HepG2 (cell line): ENCODE results near the gene KHK. TPM values are rescaled to one million over a fixed set of nuclear protein-coding genes. Genes with fewer than 3 reads are reported as not detected.

Experiments
- CBX2 ChIP-seq, 2 experiments: fragments of 200-600 bp in 1 of 2; sonication (generic); formaldehyde crosslinking in 1 of 2; IDR thresholded peaks; 2 replicates each; pipeline versions ENCODE4 v1.7.0 to v1.8.1; 2018 to 2022; ENCODE audit warnings: low read depth in 2 of 2, low read length in 1 of 2, mild to moderate bottlenecking in 1 of 2, missing genetic modification reagents in 1 of 2
- DNMT1 ChIP-seq: sonication (generic); formaldehyde crosslinking; IDR thresholded peaks from 2 replicates; pipeline ENCODE4 v1.5.1; 2020; ENCODE audit warnings: mild to moderate bottlenecking, missing genetic modification reagents
- DR1 ChIP-seq: sonication (generic); formaldehyde crosslinking; IDR thresholded peaks from 2 replicates; pipeline ENCODE4 v1.8.0; 2021; ENCODE audit warnings: mild to moderate bottlenecking, missing genetic modification reagents, inconsistent platforms
- GATA4 ChIP-seq: sonication (generic); IDR thresholded peaks from 2 replicates; pipeline ENCODE4 v1.6.1; 2016; ENCODE audit warnings: antibody characterized with exemption, low read depth, borderline replicate concordance
- MAZ ChIP-seq, 2 experiments: sonication (generic) in 1 of 2; formaldehyde crosslinking in 1 of 2; IDR thresholded peaks; 2 replicates each; pipeline versions ENCODE4 v1.5.0 to v1.6.1; 2012 to 2020; ENCODE audit warnings: low read depth in 2 of 2, mild to moderate bottlenecking in 2 of 2, borderline replicate concordance in 1 of 2, improper control_type of control experiment in 1 of 2, low read length in 1 of 2, missing genetic modification reagents in 1 of 2, moderate library complexity in 1 of 2
- MLLT10 ChIP-seq: sonication (generic); formaldehyde crosslinking; IDR thresholded peaks from 2 replicates; pipeline ENCODE4 v1.4.0; 2020; ENCODE audit warnings: missing genetic modification reagents
- PATZ1 ChIP-seq: sonication (generic); formaldehyde crosslinking; IDR thresholded peaks from 2 replicates; pipeline ENCODE4 v1.4.0; 2020; ENCODE audit warnings: missing genetic modification reagents
- SP140L ChIP-seq: sonication (generic); formaldehyde crosslinking; IDR thresholded peaks from 2 replicates; pipeline ENCODE4 v1.4.0; 2020; ENCODE audit warnings: missing genetic modification reagents, borderline replicate concordance
- ZNF10 ChIP-seq: sonication (generic); formaldehyde crosslinking; IDR thresholded peaks from 2 replicates; pipeline ENCODE4 v1.4.0; 2020; ENCODE audit warnings: mild to moderate bottlenecking, low read depth, missing genetic modification reagents, borderline replicate concordance
- ZNF260 ChIP-seq: sonication (generic); formaldehyde crosslinking; IDR thresholded peaks from 2 replicates; pipeline ENCODE4 v1.4.0; 2020; ENCODE audit warnings: missing genetic modification reagents, low read depth, mild to moderate bottlenecking, borderline replicate concordance
- polyA plus RNA-seq, 8 experiments: library from polyadenylated mRNA; depleted of rRNA in 3 of 8; stranded (reverse) in 7 of 8; unstranded in 1 of 8; fragments of >200 nt; fragmentation: Illumina TruSeq in 4 of 8; extraction: Trizol in 4 of 8; gene quantifications; 2 replicates each; pipeline versions ENCODE4 v1.2.1 to v1.2.3, GENCODE V29; 2011 to 2016; ENCODE audit warnings: low read depth in 4 of 8, missing spikeins in 1 of 8, mixed read lengths in 1 of 8; ENCODE audit not compliant: insufficient read depth in 1 of 8
- total RNA-seq, 5 experiments: library from RNA; depleted of rRNA; stranded (reverse); fragments of >200 nt; fragmentation: Illumina TruSeq; extraction: Trizol; gene quantifications; 2 replicates each; pipeline ENCODE4 v1.2.3, GENCODE V29; 2016; ENCODE audit warnings: low read depth in 1 of 5
- TF ChIP-seq, protein P1 (sequence below): sonication (generic); formaldehyde crosslinking; IDR thresholded peaks from 2 replicates; pipeline ENCODE4 v1.4.0; 2020; ENCODE audit warnings: mild to moderate bottlenecking, missing genetic modification reagents
- TF ChIP-seq, protein P2 (sequence below): sonication (generic); formaldehyde crosslinking; IDR thresholded peaks from 2 replicates; pipeline ENCODE4 v1.5.0; 2020; ENCODE audit warnings: mild to moderate bottlenecking, missing genetic modification reagents, borderline replicate concordance

Gene KHK
- total and polyA plus RNA-seq, 2 of the 13 experiments (the other 11 are each of a cell fraction or from before 2014, with no cell fraction given), result 40.9 to 99.2 TPM

- TF ChIP-seq CBX2 (IDR thresholded peaks at IDR 0.05; ENCODE audit: low read depth, low read length) (no peak), CBX2 (CRISPR knock-in tag; IDR thresholded peaks at IDR 0.05; ENCODE audit: low read depth) (no peak), ZNF260 (CRISPR knock-in tag) (no peak), GATA4 (no peak), MAZ (IDR thresholded peaks at IDR 0.05; ENCODE audit: borderline replicate concordance, low read depth, low read length) (no peak), MAZ (CRISPR knock-in tag; IDR thresholded peaks at IDR 0.05; ENCODE audit: low read depth) (no peak), DR1 (CRISPR knock-in tag) (no peak), DNMT1 (CRISPR knock-in tag) (no peak), MLLT10 (CRISPR knock-in tag) (no peak), PATZ1 (CRISPR knock-in tag) (0 out of 2 replicates have a peak, but pooled peaks have one; percentile 8), SP140L (CRISPR knock-in tag) (no peak), ZNF10 (CRISPR knock-in tag) (no peak)
- TF ChIP-seq, protein P1, sequence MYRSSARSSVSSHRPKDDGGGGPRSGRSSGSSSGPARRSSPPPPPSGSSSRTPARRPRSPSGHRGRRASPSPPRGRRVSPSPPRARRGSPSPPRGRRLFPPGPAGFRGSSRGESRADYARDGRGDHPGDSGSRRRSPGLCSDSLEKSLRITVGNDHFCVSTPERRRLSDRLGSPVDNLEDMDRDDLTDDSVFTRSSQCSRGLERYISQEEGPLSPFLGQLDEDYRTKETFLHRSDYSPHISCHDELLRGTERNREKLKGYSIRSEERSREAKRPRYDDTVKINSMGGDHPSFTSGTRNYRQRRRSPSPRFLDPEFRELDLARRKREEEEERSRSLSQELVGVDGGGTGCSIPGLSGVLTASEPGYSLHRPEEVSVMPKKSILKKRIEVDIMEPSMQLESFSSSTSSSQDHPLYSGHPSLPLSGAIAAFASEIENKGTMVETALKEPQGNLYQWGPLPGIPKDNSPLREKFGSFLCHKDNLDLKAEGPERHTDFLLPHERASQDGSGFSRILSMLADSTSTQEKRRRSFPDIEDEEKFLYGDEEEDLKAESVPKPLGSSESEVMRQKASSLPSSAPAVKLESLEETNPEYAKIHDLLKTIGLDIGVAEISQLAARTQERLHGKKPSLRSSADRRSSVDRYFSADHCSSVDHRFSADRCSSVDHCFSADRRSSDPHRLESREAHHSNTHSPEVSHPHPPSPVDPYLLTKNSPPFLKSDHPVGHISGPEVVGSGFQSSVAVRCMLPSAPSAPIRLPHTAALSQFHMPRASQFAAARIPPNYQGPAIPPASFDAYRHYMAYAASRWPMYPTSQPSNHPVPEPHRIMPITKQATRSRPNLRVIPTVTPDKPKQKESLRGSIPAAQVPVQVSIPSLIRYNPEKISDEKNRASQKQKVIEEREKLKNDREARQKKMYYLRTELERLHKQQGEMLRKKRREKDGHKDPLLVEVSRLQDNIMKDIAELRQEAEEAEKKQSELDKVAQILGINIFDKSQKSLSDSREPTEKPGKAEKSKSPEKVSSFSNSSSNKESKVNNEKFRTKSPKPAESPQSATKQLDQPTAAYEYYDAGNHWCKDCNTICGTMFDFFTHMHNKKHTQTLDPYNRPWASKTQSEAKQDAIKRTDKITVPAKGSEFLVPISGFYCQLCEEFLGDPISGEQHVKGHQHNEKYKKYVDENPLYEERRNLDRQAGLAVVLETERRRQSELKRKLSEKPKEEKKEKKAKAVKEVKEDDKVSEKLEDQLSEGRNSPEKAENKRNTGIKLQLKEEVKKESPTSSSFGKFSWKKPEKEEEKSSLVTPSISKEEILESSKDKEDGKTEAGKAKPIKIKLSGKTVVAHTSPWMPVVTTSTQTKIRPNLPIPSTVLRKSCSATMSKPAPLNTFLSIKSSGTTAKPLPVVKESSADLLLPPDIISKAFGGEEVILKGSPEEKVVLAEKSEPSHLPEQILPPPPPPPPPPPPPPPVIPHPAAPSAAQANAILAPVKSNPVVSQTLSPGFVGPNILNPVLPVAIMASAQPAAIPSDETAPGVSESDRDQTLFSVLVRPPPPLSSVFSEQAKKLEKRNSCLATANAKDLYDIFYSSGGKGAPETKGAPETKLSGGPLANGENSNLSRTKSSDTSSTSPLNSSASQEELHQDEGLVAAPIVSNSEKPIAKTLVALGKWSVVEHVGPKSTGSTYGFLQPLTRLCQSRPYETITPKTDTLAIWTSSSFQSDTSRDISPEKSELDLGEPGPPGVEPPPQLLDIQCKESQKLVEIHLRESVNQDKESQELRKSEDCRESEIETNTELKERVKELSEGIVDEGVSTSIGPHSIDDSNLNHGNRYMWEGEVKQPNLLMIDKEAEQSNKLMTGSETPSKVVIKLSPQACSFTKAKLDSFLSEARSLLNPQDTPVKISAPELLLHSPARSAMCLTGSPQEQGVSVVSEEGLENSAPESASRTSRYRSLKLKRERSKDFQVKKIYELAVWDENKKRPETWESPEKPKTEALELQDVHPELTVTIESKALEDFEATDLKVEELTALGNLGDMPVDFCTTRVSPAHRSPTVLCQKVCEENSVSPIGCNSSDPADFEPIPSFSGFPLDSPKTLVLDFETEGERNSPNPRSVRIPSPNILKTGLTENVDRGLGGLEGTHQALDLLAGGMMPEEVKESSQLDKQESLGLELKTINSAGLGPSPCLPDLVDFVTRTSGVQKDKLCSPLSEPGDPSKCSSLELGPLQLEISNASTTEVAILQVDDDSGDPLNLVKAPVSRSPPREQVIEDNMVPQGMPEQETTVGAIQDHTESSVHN (CRISPR knock-in tag), result no peak
- TF ChIP-seq, protein P2, sequence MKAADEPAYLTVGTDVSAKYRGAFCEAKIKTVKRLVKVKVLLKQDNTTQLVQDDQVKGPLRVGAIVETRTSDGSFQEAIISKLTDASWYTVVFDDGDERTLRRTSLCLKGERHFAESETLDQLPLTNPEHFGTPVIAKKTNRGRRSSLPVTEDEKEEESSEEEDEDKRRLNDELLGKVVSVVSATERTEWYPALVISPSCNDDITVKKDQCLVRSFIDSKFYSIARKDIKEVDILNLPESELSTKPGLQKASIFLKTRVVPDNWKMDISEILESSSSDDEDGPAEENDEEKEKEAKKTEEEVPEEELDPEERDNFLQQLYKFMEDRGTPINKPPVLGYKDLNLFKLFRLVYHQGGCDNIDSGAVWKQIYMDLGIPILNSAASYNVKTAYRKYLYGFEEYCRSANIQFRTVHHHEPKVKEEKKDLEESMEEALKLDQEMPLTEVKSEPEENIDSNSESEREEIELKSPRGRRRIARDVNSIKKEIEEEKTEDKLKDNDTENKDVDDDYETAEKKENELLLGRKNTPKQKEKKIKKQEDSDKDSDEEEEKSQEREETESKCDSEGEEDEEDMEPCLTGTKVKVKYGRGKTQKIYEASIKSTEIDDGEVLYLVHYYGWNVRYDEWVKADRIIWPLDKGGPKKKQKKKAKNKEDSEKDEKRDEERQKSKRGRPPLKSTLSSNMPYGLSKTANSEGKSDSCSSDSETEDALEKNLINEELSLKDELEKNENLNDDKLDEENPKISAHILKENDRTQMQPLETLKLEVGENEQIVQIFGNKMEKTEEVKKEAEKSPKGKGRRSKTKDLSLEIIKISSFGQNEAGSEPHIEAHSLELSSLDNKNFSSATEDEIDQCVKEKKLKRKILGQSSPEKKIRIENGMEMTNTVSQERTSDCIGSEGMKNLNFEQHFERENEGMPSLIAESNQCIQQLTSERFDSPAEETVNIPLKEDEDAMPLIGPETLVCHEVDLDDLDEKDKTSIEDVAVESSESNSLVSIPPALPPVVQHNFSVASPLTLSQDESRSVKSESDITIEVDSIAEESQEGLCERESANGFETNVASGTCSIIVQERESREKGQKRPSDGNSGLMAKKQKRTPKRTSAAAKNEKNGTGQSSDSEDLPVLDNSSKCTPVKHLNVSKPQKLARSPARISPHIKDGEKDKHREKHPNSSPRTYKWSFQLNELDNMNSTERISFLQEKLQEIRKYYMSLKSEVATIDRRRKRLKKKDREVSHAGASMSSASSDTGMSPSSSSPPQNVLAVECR (CRISPR knock-in tag), result no peak
These were observed 42.3 kb downstream of the KHK start (continued) for GRCh38 chr2:27128668-27129571.
